Tibial nerve (tissue), 4 donors: Measurements from ENCODE around the gene ASS1. TPM values are rescaled to one million over a fixed set of nuclear protein-coding genes. Genes with fewer than 3 reads are reported as not detected.

Experiments
- DNase-seq, 2 donors: peaks; one replicate each; pipeline ENCODE4 v3.0.0-alpha.2; 2019; ENCODE audit warnings: low spot score in 2 of 2
- H3K27ac ChIP-seq, 4 donors: fragments of 200-600 bp; sonication (generic) in 3 of 4; one replicate each; pipeline ENCODE4 v1.5.1; 2017 to 2019; ENCODE audit warnings: mild to moderate bottlenecking in 1 of 4
- H3K27me3 ChIP-seq, 2 donors: fragments of 200-600 bp; sonication (generic) in 1 of 2; one replicate each; pipeline versions ENCODE4 v1.5.1 to v1.6.0; 2017 to 2019
- H3K36me3 ChIP-seq, 3 donors: fragments of 200-600 bp; sonication (generic); one replicate each; pipeline ENCODE4 v1.5.1; 2018 to 2019
- H3K4me1 ChIP-seq, 4 donors: fragments of 200-600 bp; sonication (generic) in 3 of 4; one replicate each; pipeline ENCODE4 v1.5.1; 2017 to 2019
- H3K4me3 ChIP-seq, 4 donors: fragments of 200-600 bp; sonication (generic) in 3 of 4; one replicate each; pipeline ENCODE4 v1.5.1; 2017 to 2019; ENCODE audit warnings: mild to moderate bottlenecking in 1 of 4, moderate library complexity in 1 of 4
- H3K9me3 ChIP-seq, 4 donors: fragments of 200-600 bp; sonication (generic) in 3 of 4; one replicate each; pipeline ENCODE4 v1.5.1; 2017 to 2019
- CTCF ChIP-seq, 5 experiments: fragments of 200-600 bp in 3 of 5; fragments of 450-650 bp in 2 of 5; sonication (generic) in 3 of 5; IDR thresholded peaks; one replicate each; pipeline ENCODE4 v1.5.1; 2016 to 2019; ENCODE audit warnings: antibody characterized with exemption in 5 of 5, mild to moderate bottlenecking in 3 of 5, moderate library complexity in 2 of 5
- EP300 ChIP-seq, 2 donors: sonication (generic); formaldehyde crosslinking; IDR thresholded peaks; one replicate each; pipeline ENCODE4 v1.6.1; 2017; ENCODE audit warnings: antibody characterized with exemption in 2 of 2, mild to moderate bottlenecking in 1 of 2
- POLR2A ChIP-seq, 2 donors: fragments of 450-650 bp; IDR thresholded peaks; one replicate each; pipeline ENCODE4 v1.6.1; 2017; ENCODE audit warnings: antibody characterized with exemption in 2 of 2, mild to moderate bottlenecking in 2 of 2, moderate library complexity in 2 of 2
- whole genome bisulfite sequencing, 2 donors: methylation state at CpG; one replicate each; pipeline ENCODE4 v1.1.5; 2018; 5-methylcytosine and 5-hydroxymethylcytosine counted together
- total RNA-seq, 4 donors: library from RNA; depleted of rRNA; stranded (reverse); fragments of >200 nt; gene quantifications; one replicate each; pipeline ENCODE4 v1.1.0, GENCODE V29; 2016

The ASS1 gene
- total RNA-seq, 4 donors from 2014 or later = 170 to 375 (median 297) TPM

DNA sequence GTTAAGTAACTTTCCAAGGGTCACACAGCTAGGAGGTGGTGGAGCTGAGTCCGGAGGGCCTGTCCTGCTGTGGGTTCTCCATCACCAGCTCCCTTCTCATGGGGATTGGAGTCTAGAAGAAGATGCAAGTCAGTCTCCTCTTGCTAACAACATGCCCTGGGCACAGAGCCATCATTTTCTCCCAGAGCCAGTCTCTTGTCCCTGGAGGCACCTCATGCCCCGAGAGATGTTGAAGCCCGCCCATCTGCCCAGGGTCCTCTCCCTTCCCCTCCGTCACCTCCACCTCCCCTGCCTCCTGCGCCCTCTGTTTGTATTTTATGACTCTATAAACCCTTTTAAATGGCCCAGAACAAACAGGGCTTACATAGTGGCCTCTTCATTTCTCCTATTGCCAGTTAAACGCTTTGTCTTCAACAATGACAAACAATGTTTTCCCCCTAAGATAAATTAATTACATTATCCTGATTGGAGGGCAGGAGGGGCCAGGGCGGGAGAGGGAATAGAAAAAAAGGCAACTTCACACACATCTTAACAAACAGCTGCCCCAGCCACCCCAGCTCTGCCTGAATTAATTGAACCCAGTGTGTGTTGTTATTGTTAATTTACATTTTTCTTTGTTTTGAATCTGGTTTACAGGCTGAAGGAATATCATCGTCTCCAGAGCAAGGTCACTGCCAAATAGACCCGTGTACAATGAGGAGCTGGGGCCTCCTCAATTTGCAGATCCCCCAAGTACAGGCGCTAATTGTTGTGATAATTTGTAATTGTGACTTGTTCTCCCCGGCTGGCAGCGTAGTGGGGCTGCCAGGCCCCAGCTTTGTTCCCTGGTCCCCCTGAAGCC, 55.8 kb downstream of the ASS1 start:
- no peaks in the 10 kb centered on the region for H3K27me3 ChIP-seq
- no peaks in the 10 kb centered on the region for H3K4me1 ChIP-seq
- H3K4me3 ChIP-seq = no peak overlapping the region
- DNase-seq = no peak
- TF ChIP-seq POLR2A (IDR thresholded peaks at IDR 0.05) (no peak), EP300 (IDR thresholded peaks at IDR 0.05) (no peak), CTCF (IDR thresholded peaks at IDR 0.05) (no peak)
- WGBS, 2 donors = 41 to 48% methylated on average over 12 of the region's 12 CpGs
- H3K9me3 ChIP-seq = no peaks in the 10 kb centered on the region
- H3K36me3 ChIP-seq = peaks cover 0 to 27% (median 0%) of the 10 kb centered on the region in 3 donors
- no peak overlapping the region for H3K27ac ChIP-seq

- no peak overlapping the region for H3K4me3 ChIP-seq
- H3K27me3 ChIP-seq = no peaks in the 10 kb centered on the region
- H3K9me3 ChIP-seq = no peaks in the 10 kb centered on the region
- H3K36me3 ChIP-seq = peaks cover 0 to 26% (median 0%) of the 10 kb centered on the region in 3 donors
- no peaks in the 10 kb centered on the region for H3K4me1 ChIP-seq
- H3K27ac ChIP-seq = no peak overlapping the region
- WGBS, 2 donors = 94 to 95% methylated on average over 9 of the region's 9 CpGs
- TF ChIP-seq EP300 (IDR thresholded peaks at IDR 0.05) = no peak
- no peak for TF ChIP-seq POLR2A (IDR thresholded peaks at IDR 0.05)
- no peak for TF ChIP-seq CTCF (IDR thresholded peaks at IDR 0.05)
- no peak for DNase-seq
Measured at GRCh38 chr9:130501639-130502038, 56.9 kb downstream of the ASS1 start.

DNA sequence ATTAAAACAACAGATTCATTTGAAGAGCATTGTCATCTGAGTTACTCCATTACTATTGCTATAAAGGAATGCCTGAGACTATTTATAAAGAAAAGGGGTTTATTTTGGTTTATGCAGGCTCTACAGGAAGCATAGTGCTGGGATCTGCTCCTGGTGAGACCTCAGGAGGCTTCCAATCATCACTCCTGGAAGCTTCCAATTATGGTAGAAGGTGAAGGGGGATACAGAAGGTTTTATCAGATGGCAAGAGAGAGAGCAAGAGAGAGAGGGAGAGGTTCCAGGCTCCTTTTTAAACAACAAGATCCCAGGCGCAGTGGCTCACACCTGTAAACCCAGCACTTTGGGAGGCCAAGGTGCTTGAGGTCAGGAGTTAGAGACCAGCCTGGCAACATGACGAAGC, 63.5 kb downstream of the ASS1 start:
- 50 to 62% methylated on average over 2 of the region's 2 CpGs for WGBS, 2 donors
- TF ChIP-seq CTCF (IDR thresholded peaks at IDR 0.05) = no peak
- TF ChIP-seq POLR2A (IDR thresholded peaks at IDR 0.05) = no peak
- TF ChIP-seq EP300 (IDR thresholded peaks at IDR 0.05) = no peak
- H3K36me3 ChIP-seq = no peaks in the 10 kb centered on the region

GRCh38 chr9:130512199-130512598, 67.4 kb downstream of the ASS1 start:
- no peak for TF ChIP-seq CTCF (IDR thresholded peaks at IDR 0.05)
- TF ChIP-seq POLR2A (IDR thresholded peaks at IDR 0.05) = no peak
- TF ChIP-seq EP300 (IDR thresholded peaks at IDR 0.05) = no peak
- no peaks in the 10 kb centered on the region for H3K4me1 ChIP-seq
- WGBS, 2 donors = 88 to 89% methylated on average over 4 of the region's 4 CpGs
- H3K27ac ChIP-seq = no peak overlapping the region
- H3K27me3 ChIP-seq = no peaks in the 10 kb centered on the region
- no peak overlapping the region for H3K4me3 ChIP-seq
- no peaks in the 10 kb centered on the region for H3K36me3 ChIP-seq
- no peak for DNase-seq
- peaks cover 0 to 17% (median 0%) of the 10 kb centered on the region in 4 donors for H3K9me3 ChIP-seq

More for the DNA sequence above, 63.5 kb downstream of the ASS1 start:
- Histone ChIP-seq H3K27me3 (no peaks in the 10 kb centered on the region), H3K4me3 (no peak overlapping the region), H3K27ac (no peak overlapping the region), H3K9me3 (peaks cover 0 to 17% (median 0%) of the 10 kb centered on the region in 4 donors), H3K4me1 (no peaks in the 10 kb centered on the region)
- no peak for DNase-seq

DNA sequence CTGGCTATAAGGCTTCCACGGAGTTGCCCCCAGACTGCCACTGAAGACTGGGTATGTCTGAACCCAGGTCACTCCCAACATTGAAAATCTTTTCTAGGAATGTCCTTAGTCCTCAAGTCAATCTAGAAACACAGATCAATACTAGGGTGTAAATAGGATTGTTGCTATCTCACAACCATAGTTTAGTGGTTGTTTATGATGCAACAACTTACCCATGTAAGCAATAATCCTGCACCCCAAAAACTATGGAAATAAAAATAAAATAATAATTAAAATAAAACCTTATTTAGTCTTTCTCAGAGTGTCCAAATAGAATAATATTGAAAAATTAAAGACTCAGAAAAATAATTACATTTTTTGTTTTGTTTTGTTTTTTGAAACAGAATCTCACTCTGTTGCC, 68.3 kb downstream of the ASS1 start:
- Histone ChIP-seq H3K4me3 (no peak overlapping the region), H3K36me3 (no peaks in the 10 kb centered on the region), H3K4me1 (no peaks in the 10 kb centered on the region), H3K9me3 (peaks cover 0 to 17% (median 0%) of the 10 kb centered on the region in 4 donors), H3K27me3 (no peaks in the 10 kb centered on the region), H3K27ac (no peak overlapping the region)
- 73 to 86% methylated on average over 1 of the region's 1 CpG for WGBS, 2 donors
- DNase-seq = no peak
- TF ChIP-seq CTCF (IDR thresholded peaks at IDR 0.05) (no peak), POLR2A (IDR thresholded peaks at IDR 0.05) (no peak), EP300 (IDR thresholded peaks at IDR 0.05) (no peak)
